Measurements from ENCODE around the gene CLASP1. TPM values are rescaled to one million over a fixed set of nuclear protein-coding genes. Genes with fewer than 3 reads are reported as not detected.

CLASP1 gene
- total RNA-seq, 2 experiments from 2014 or later, result 33.8 to 72.4 TPM

DNA sequence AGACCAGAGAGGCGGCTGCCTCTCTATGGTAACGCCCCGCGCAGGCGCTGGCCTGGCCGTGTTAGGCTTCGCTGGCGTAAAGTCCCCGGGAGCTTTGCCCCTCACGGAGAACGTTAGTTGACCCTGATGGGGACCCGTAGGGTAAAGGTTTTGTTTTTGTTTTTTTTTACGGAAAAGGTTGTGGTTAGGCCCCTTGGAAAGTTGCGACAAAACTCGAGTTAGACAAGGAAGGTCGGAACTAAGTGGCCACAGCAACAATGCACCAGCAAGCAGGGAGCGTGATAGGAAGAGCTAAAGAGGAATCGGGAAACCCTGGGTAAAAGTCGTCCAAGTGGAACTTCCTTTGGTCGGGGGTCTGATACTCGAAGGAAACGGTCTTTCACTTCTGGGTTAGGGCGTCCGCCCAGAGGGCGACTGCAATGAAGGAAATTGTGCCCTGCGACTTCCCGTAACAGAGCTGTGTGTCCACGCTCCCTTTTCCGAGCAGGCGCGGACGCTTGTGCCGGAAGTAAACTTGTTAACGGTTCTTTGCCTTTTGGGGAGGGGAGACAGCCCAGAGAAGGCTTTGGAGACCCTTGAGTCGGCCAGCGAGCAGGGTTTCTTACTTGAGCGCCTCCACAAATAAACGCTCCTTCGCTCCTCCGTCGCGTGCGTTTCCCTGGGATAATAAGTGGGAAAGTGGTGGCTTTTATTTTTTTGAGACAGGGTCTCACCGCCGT lies 493 bp upstream of the CLASP1 start:
- no peak for TF ChIP-seq EZH2phosphoT487 (IDR thresholded peaks at IDR 0.05; ENCODE audit: borderline replicate concordance, low read depth, low read length)
- TF ChIP-seq CTCF (conservative IDR thresholded peaks at IDR 0.05; ENCODE audit: low read length), result no peak
- no peaks in the 10 kb centered on the region for H3K9me3 ChIP-seq (ENCODE audit: low read length)
- no peaks in the 10 kb centered on the region for H3K9me2 ChIP-seq (ENCODE audit: insufficient read depth, low read length)
- no TSS peak for BruUV-seq (replicated peaks)
- intact Hi-C loops (cut with micrococcal nuclease; ENCODE audit: unreplicated experiment), result loop anchor here (1.0 to 5.0 kb wide), 4 partner anchors 39 to 118 kb away; no protein-coding TSS in a partner anchor
- peaks cover 5% of the 10 kb centered on the region; the same call in 1 of the 2 replicates for H4K20me1 ChIP-seq (ENCODE audit: insufficient read depth, low read length)
- ChIA-PET POLR2A (interaction anchor here (0.6 to 7.2 kb wide), 12 partner anchors 8 to 290 kb away, joined by 3 to 55 read pairs (median 4); partner anchors contain the start of gene RNU4ATAC), CTCF (ENCODE audit: unreplicated experiment) (interaction anchor here (0.6 kb wide), 2 partner anchors 40 to 268 kb away, joined by 3 read pairs; no protein-coding TSS in a partner anchor)
- DNase-seq (ENCODE audit: low spot score), result peak; percentile 97
- H3K4me1 ChIP-seq (ENCODE audit: insufficient read depth, low read length, poor library complexity, severe bottlenecking), result peaks cover 38% of the 10 kb centered on the region
- H3K36me3 ChIP-seq (ENCODE audit: insufficient read depth, low read length), result no peaks in the 10 kb centered on the region
- H3K27ac ChIP-seq (ENCODE audit: low read depth, low read length, poor library complexity, severe bottlenecking), result peak overlapping the region; percentile 85
- peak overlapping the region; percentile 81 for H3K4me2 ChIP-seq (ENCODE audit: low read length)
- H3K4me3 ChIP-seq (ENCODE audit: low read depth, low read length, poor library complexity, severe bottlenecking), result peak overlapping the region; percentile 90
- H3K79me2 ChIP-seq (ENCODE audit: insufficient read depth, low read depth, low read length), result peaks cover 60% of the 10 kb centered on the region
- peak overlapping the region; percentile 69 for H2AFZ ChIP-seq (ENCODE audit: low read length)

GRCh38 chr2:121648206-121649148 lies 785 bp downstream of the CLASP1 start:
- peaks cover 72% of the 10 kb centered on the region for H3K79me2 ChIP-seq (ENCODE audit: insufficient read depth, low read depth, low read length)
- TF ChIP-seq CTCF (conservative IDR thresholded peaks at IDR 0.05; ENCODE audit: low read length) (no peak), EZH2phosphoT487 (IDR thresholded peaks at IDR 0.05; ENCODE audit: borderline replicate concordance, low read depth, low read length) (no peak)
- POLR2A ChIA-PET, result interaction anchor here (0.7 to 7.2 kb wide), 8 partner anchors 8 to 117 kb away, joined by 3 to 55 read pairs (median 4); partner anchors contain the start of gene RNU4ATAC
- H3K4me3 ChIP-seq (ENCODE audit: low read depth, low read length, poor library complexity, severe bottlenecking), result peak overlapping the region; percentile 90
- no peaks in the 10 kb centered on the region for H3K9me2 ChIP-seq (ENCODE audit: insufficient read depth, low read length)
- H2AFZ ChIP-seq (ENCODE audit: low read length), result peak overlapping the region; percentile 69; the same call in 1 of the 2 replicates
- no peaks in the 10 kb centered on the region for H3K36me3 ChIP-seq (ENCODE audit: insufficient read depth, low read length)
- peaks cover 42% of the 10 kb centered on the region for H3K4me1 ChIP-seq (ENCODE audit: insufficient read depth, low read length, poor library complexity, severe bottlenecking)
- CTCF ChIA-PET (ENCODE audit: unreplicated experiment), result interaction anchor here (0.9 kb wide), 1 partner anchor 52 kb away, joined by 3 read pairs; no protein-coding TSS in a partner anchor
- H3K4me2 ChIP-seq (ENCODE audit: low read length), result peak overlapping the region; percentile 81
- H3K27ac ChIP-seq (ENCODE audit: low read depth, low read length, poor library complexity, severe bottlenecking), result peak overlapping the region; percentile 85
- intact Hi-C loops (cut with micrococcal nuclease; ENCODE audit: unreplicated experiment), result loop anchor here (1.0 to 5.0 kb wide), 4 partner anchors 38 to 117 kb away; no protein-coding TSS in a partner anchor
- H3K9me3 ChIP-seq (ENCODE audit: low read length), result no peaks in the 10 kb centered on the region
- TSS peak; percentile 35 for BruUV-seq (replicated peaks)
- peak; percentile 54 for DNase-seq (ENCODE audit: low spot score)
- H4K20me1 ChIP-seq (ENCODE audit: insufficient read depth, low read length), result peaks cover 5% of the 10 kb centered on the region; the same call in 1 of the 2 replicates
